Neural cell (in vitro differentiated cells): ENCODE results near the gene TICAM1. TPM values are rescaled to one million over a fixed set of nuclear protein-coding genes. Genes with fewer than 3 reads are reported as not detected.
"Not testable (repeated sequence)": the region's sequence is repeated elsewhere in the genome, so short reads cannot be mapped to it uniquely, and the experiment has no call there.

Experiments used
- H2AFZ ChIP-seq: fragments of 200-600, 300-800 bp; sonication (generic), shearing (Covaris generic); 2 replicates; pipeline ENCODE4 v1.6.0; 2014; ENCODE audit warnings: low read depth, mild to moderate bottlenecking, antibody characterized with exemption, low read length, moderate library complexity
- H3F3A ChIP-seq: fragments of 200-600 bp; shearing (Covaris generic); 2 replicates; pipeline ENCODE4 v1.6.1; 2016; ENCODE audit warnings: mild to moderate bottlenecking, moderate library complexity, mixed read lengths, antibody characterized with exemption, low read length; ENCODE audit not compliant: insufficient read depth, poor library complexity, severe bottlenecking
- H3K27ac ChIP-seq: fragments of 200-600, 300-800 bp; sonication (generic), shearing (Covaris generic); 2 replicates; pipeline ENCODE4 v1.5.1; 2014; ENCODE audit warnings: mild to moderate bottlenecking, low read length, moderate library complexity
- H3K27me3 ChIP-seq: fragments of 300-800, 200-600 bp; sonication (generic), shearing (Covaris generic); 2 replicates; pipeline ENCODE4 v1.6.0; 2014; ENCODE audit warnings: mild to moderate bottlenecking, low read depth, low read length, moderate library complexity; ENCODE audit not compliant: insufficient read depth
- H3K36me3 ChIP-seq: fragments of 300-800, 200-600 bp; sonication (generic), shearing (Covaris generic); 2 replicates; pipeline ENCODE4 v1.5.1; 2014; ENCODE audit warnings: mild to moderate bottlenecking, antibody characterized with exemption, low read length, moderate library complexity; ENCODE audit not compliant: insufficient read depth
- H3K4me2 ChIP-seq: fragments of 300-800, 200-600 bp; sonication (generic), shearing (Covaris generic); 2 replicates; pipeline ENCODE4 v1.6.0; 2014; ENCODE audit warnings: mild to moderate bottlenecking, low read length
- H3K4me3 ChIP-seq: fragments of 300-800, 200-600 bp; sonication (generic), shearing (Covaris generic); 2 replicates; pipeline ENCODE4 v1.5.1; 2014; ENCODE audit warnings: mild to moderate bottlenecking, low read length, moderate library complexity
- H3K79me2 ChIP-seq: fragments of 200-600 bp; shearing (Covaris generic); replicated peaks from 2 replicates; pipeline ENCODE4 v1.6.0; 2014; ENCODE audit warnings: mild to moderate bottlenecking, low read length, moderate library complexity; ENCODE audit not compliant: insufficient read depth
- H3K9ac ChIP-seq: fragments of 300-800, 200-600 bp; sonication (generic), shearing (Covaris generic); 2 replicates; pipeline ENCODE4 v1.6.1; 2016; ENCODE audit warnings: mild to moderate bottlenecking, low read length, mixed read lengths
- H3K9me2 ChIP-seq: fragments of 200-600 bp; shearing (Covaris generic); 2 replicates; pipeline ENCODE4 v1.6.1; 2016; ENCODE audit warnings: mild to moderate bottlenecking, low read length, mixed read lengths; ENCODE audit not compliant: insufficient read depth
- H3K9me3 ChIP-seq: fragments of 200-600, 300-800 bp; sonication (generic), shearing (Covaris generic); 2 replicates; pipeline ENCODE4 v1.6.1; 2016; ENCODE audit warnings: mild to moderate bottlenecking, mixed run types, low read length, moderate library complexity, mixed read lengths
- H4K20me1 ChIP-seq: fragments of 200-600 bp; shearing (Covaris generic); 2 replicates; pipeline ENCODE4 v1.6.1; 2016; ENCODE audit warnings: mild to moderate bottlenecking, mixed run types; ENCODE audit not compliant: insufficient read depth
- EP300 ChIP-seq: fragments of 450-650 bp; conservative IDR thresholded peaks from 2 replicates; pipeline ENCODE4 v1.6.1; 2014; ENCODE audit warnings: antibody characterized with exemption, mild to moderate bottlenecking, moderate library complexity; ENCODE audit not compliant: poor library complexity, severe bottlenecking
- EZH2 ChIP-seq: fragments of 200-600, 300-800 bp; shearing (Covaris generic), sonication (generic); IDR thresholded peaks from 2 replicates; pipeline ENCODE4 v1.6.1; 2014; ENCODE audit warnings: antibody characterized with exemption, low read length, borderline replicate concordance, mild to moderate bottlenecking; ENCODE audit not compliant: insufficient read depth, poor library complexity, severe bottlenecking
- MXI1 ChIP-seq: fragments of 450-650 bp; conservative IDR thresholded peaks from 2 replicates; pipeline ENCODE4 v1.6.1; 2014; ENCODE audit warnings: antibody characterized with exemption, mild to moderate bottlenecking; ENCODE audit not compliant: poor library complexity, severe bottlenecking
- POLR2AphosphoS5 ChIP-seq: IDR thresholded peaks from 2 replicates; pipeline ENCODE4 v1.6.1; 2012
- RAD21 ChIP-seq: fragments of 450-650 bp; conservative IDR thresholded peaks from 2 replicates; pipeline ENCODE4 v1.6.1; 2014; ENCODE audit warnings: antibody characterized with exemption, mild to moderate bottlenecking, moderate library complexity
- SMC3 ChIP-seq: fragments of 450-650 bp; conservative IDR thresholded peaks from 2 replicates; pipeline ENCODE4 v1.6.1; 2014; ENCODE audit warnings: antibody characterized with exemption, mild to moderate bottlenecking, moderate library complexity; ENCODE audit not compliant: poor library complexity
- TAF1 ChIP-seq: IDR thresholded peaks from 2 replicates; pipeline ENCODE4 v1.6.1; 2012; ENCODE audit warnings: low read depth
- polyA plus RNA-seq: library from polyadenylated mRNA; depleted of rRNA; stranded (reverse); fragments of >200 nt; gene quantifications from 2 replicates; pipeline ENCODE4 v1.2.3, GENCODE V29; 2014
- TF ChIP-seq, protein P1 (sequence below): IDR thresholded peaks from 2 replicates; pipeline ENCODE4 v1.6.1; 2012; ENCODE audit warnings: borderline replicate concordance
- TF ChIP-seq, protein P2 (sequence below): fragments of 450-650 bp; IDR thresholded peaks from 2 replicates; pipeline ENCODE4 v1.5.1; 2014; ENCODE audit warnings: antibody characterized with exemption, mild to moderate bottlenecking, moderate library complexity; ENCODE audit not compliant: poor library complexity, severe bottlenecking

TICAM1 gene
- polyA plus RNA-seq, 1 donor from 2014 or later, result not detected

GRCh38 chr19:4839192-4839591 is 7.7 kb upstream of the TICAM1 start:
- H3K4me3 ChIP-seq, result no peak overlapping the region
- no peak overlapping the region for H2AFZ ChIP-seq
- no peaks in the 10 kb centered on the region for H3F3A ChIP-seq
- H3K27me3 ChIP-seq, result no peaks in the 10 kb centered on the region
- H3K27ac ChIP-seq, result no peak overlapping the region
- no peaks in the 10 kb centered on the region for H3K9me3 ChIP-seq
- TF ChIP-seq RAD21 (no peak), EP300 (no peak), TAF1 (no peak), POLR2AphosphoS5 (no peak), SMC3 (no peak), EZH2 (no peak)
- no peak overlapping the region for H3K4me2 ChIP-seq
- H3K9ac ChIP-seq, result no peak overlapping the region
- H3K9me2 ChIP-seq, result no peaks in the 10 kb centered on the region
- no peaks in the 10 kb centered on the region for H4K20me1 ChIP-seq
- no peaks in the 10 kb centered on the region for H3K36me3 ChIP-seq
- no peaks in the 10 kb centered on the region for H3K79me2 ChIP-seq

GRCh38 chr19:4832776-4833175 is 1.3 kb upstream of the TICAM1 start:
- no peak overlapping the region for H2AFZ ChIP-seq
- H3K27ac ChIP-seq, result no peak overlapping the region
- H3K4me3 ChIP-seq, result no peak overlapping the region
- H3K9me3 ChIP-seq, result no peaks in the 10 kb centered on the region
- H4K20me1 ChIP-seq, result no peaks in the 10 kb centered on the region
- no peaks in the 10 kb centered on the region for H3K9me2 ChIP-seq
- no peak overlapping the region for H3K4me2 ChIP-seq
- no peak overlapping the region for H3K9ac ChIP-seq
- H3K79me2 ChIP-seq, result no peaks in the 10 kb centered on the region
- TF ChIP-seq, protein P1, sequence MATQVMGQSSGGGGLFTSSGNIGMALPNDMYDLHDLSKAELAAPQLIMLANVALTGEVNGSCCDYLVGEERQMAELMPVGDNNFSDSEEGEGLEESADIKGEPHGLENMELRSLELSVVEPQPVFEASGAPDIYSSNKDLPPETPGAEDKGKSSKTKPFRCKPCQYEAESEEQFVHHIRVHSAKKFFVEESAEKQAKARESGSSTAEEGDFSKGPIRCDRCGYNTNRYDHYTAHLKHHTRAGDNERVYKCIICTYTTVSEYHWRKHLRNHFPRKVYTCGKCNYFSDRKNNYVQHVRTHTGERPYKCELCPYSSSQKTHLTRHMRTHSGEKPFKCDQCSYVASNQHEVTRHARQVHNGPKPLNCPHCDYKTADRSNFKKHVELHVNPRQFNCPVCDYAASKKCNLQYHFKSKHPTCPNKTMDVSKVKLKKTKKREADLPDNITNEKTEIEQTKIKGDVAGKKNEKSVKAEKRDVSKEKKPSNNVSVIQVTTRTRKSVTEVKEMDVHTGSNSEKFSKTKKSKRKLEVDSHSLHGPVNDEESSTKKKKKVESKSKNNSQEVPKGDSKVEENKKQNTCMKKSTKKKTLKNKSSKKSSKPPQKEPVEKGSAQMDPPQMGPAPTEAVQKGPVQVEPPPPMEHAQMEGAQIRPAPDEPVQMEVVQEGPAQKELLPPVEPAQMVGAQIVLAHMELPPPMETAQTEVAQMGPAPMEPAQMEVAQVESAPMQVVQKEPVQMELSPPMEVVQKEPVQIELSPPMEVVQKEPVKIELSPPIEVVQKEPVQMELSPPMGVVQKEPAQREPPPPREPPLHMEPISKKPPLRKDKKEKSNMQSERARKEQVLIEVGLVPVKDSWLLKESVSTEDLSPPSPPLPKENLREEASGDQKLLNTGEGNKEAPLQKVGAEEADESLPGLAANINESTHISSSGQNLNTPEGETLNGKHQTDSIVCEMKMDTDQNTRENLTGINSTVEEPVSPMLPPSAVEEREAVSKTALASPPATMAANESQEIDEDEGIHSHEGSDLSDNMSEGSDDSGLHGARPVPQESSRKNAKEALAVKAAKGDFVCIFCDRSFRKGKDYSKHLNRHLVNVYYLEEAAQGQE, result no peak
- TF ChIP-seq EZH2 (no peak), TAF1 (no peak), EP300 (no peak), SMC3 (no peak), POLR2AphosphoS5 (no peak), RAD21 (no peak), MXI1 (no peak)
- TF ChIP-seq, protein P2, sequence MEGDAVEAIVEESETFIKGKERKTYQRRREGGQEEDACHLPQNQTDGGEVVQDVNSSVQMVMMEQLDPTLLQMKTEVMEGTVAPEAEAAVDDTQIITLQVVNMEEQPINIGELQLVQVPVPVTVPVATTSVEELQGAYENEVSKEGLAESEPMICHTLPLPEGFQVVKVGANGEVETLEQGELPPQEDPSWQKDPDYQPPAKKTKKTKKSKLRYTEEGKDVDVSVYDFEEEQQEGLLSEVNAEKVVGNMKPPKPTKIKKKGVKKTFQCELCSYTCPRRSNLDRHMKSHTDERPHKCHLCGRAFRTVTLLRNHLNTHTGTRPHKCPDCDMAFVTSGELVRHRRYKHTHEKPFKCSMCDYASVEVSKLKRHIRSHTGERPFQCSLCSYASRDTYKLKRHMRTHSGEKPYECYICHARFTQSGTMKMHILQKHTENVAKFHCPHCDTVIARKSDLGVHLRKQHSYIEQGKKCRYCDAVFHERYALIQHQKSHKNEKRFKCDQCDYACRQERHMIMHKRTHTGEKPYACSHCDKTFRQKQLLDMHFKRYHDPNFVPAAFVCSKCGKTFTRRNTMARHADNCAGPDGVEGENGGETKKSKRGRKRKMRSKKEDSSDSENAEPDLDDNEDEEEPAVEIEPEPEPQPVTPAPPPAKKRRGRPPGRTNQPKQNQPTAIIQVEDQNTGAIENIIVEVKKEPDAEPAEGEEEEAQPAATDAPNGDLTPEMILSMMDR, result no peak
- H3K27me3 ChIP-seq, result peaks cover 14% of the 10 kb centered on the region
- H3K36me3 ChIP-seq, result no peaks in the 10 kb centered on the region
- no peaks in the 10 kb centered on the region for H3F3A ChIP-seq

GRCh38 chr19:4831979-4832340 is 448 bp upstream of the TICAM1 start:
- H3K79me2 ChIP-seq, H3F3A ChIP-seq, H3K4me3 ChIP-seq, H3K27ac ChIP-seq, H4K20me1 ChIP-seq, H3K36me3 ChIP-seq, H3K9ac ChIP-seq, H3K9me3 ChIP-seq, H3K4me2 ChIP-seq, H2AFZ ChIP-seq, H3K9me2 ChIP-seq: not testable (repeated sequence)
- H3K27me3 ChIP-seq, result peaks cover 14% of the 10 kb centered on the region
